Measurements from ENCODE around the gene PCSK9.

The PCSK9 gene

GRCh38 chr1:55065648-55066047 lies 26.3 kb downstream of the PCSK9 start:
- H3K36me3 ChIP-seq, result peaks cover 45 to 52% (median 50%) of the 10 kb centered on the region in 11 experiments
- no peak overlapping the region for H3K27ac ChIP-seq
- TF ChIP-seq Cebpa-rat (IDR thresholded peaks at IDR 0.05), result no peak

GRCh38 chr1:55067022-55067778 lies 27.9 kb downstream of the PCSK9 start:
- no peak for TF ChIP-seq Cebpa-rat (IDR thresholded peaks at IDR 0.05)
- Histone ChIP-seq H3K4me1 (no peaks in the 10 kb centered on the region), H3K9me3 (replicated peaks in 1 of 11) (no peaks in the 10 kb centered on the region), H3K9ac (no peak overlapping the region), H3K4me2 (no peak overlapping the region), H4K20me1 (peaks cover 0 to 26% (median 0%) of the 10 kb centered on the region in 11 experiments; a peak in 7 of 22 replicates), H3K4me3 (no peak overlapping the region), H3K36me3 (peaks cover 61 to 68% (median 65%) of the 10 kb centered on the region in 11 experiments), H3K27me3 (no peaks in the 10 kb centered on the region), H3K27ac (no peak overlapping the region)

More at GRCh38 chr1:55065648-55066047, 26.3 kb downstream of the PCSK9 start:
- H3K4me3 ChIP-seq, result no peak overlapping the region
- H3K4me2 ChIP-seq, result no peak overlapping the region
- peaks cover 0 to 19% (median 0%) of the 10 kb centered on the region in 11 experiments; a peak in 7 of 22 replicates for H4K20me1 ChIP-seq
- H3K9me3 ChIP-seq (replicated peaks in 1 of 11), result no peaks in the 10 kb centered on the region
- H3K27me3 ChIP-seq, result no peaks in the 10 kb centered on the region
- H3K4me1 ChIP-seq, result no peaks in the 10 kb centered on the region
- no peak overlapping the region for H3K9ac ChIP-seq

- Histone ChIP-seq H3K9me3 (replicated peaks in 1 of 11) (no peaks in the 10 kb centered on the region), H3K4me3 (no peak overlapping the region), H4K20me1 (peaks cover 0 to 26% (median 0%) of the 10 kb centered on the region in 11 experiments; a peak in 7 of 22 replicates), H3K9ac (no peak overlapping the region), H3K27ac (no peak overlapping the region), H3K36me3 (peaks cover 68 to 75% (median 72%) of the 10 kb centered on the region in 11 experiments), H3K4me2 (no peak overlapping the region), H3K4me1 (no peaks in the 10 kb centered on the region), H3K27me3 (no peaks in the 10 kb centered on the region)
- TF ChIP-seq Cebpa-rat (IDR thresholded peaks at IDR 0.05), result no peak
Measured at GRCh38 chr1:55067914-55068313, 28.6 kb downstream of the PCSK9 start.

GRCh38 chr1:55068638-55069037 lies 29.3 kb downstream of the PCSK9 start:
- Histone ChIP-seq H3K9me3 (replicated peaks in 1 of 11) (no peaks in the 10 kb centered on the region), H3K9ac (no peak overlapping the region), H3K36me3 (peaks cover 75 to 82% (median 80%) of the 10 kb centered on the region in 11 experiments), H3K4me2 (no peak overlapping the region), H3K4me3 (no peak overlapping the region), H3K27me3 (no peaks in the 10 kb centered on the region), H4K20me1 (peaks cover 0 to 26% (median 0%) of the 10 kb centered on the region in 11 experiments; a peak in 7 of 22 replicates), H3K4me1 (no peaks in the 10 kb centered on the region), H3K27ac (no peak overlapping the region)
- TF ChIP-seq Cebpa-rat (IDR thresholded peaks at IDR 0.05), result no peak

- H3K27me3 ChIP-seq, result no peaks in the 10 kb centered on the region
- no peak overlapping the region for H3K27ac ChIP-seq
- H3K36me3 ChIP-seq, result peaks cover 82 to 89% (median 86%) of the 10 kb centered on the region in 11 experiments
- H3K4me3 ChIP-seq, result no peak overlapping the region
- H3K9ac ChIP-seq, result no peak overlapping the region
- peaks cover 0 to 23% (median 0%) of the 10 kb centered on the region in 11 experiments; a peak in 7 of 22 replicates for H4K20me1 ChIP-seq
- H3K4me2 ChIP-seq, result no peak overlapping the region
- TF ChIP-seq Cebpa-rat (IDR thresholded peaks at IDR 0.05), result no peak
- H3K4me1 ChIP-seq, result no peaks in the 10 kb centered on the region
- H3K9me3 ChIP-seq (replicated peaks in 1 of 11), result no peaks in the 10 kb centered on the region
Measured at GRCh38 chr1:55069280-55069679, 29.9 kb downstream of the PCSK9 start.

- Histone ChIP-seq H3K9ac (no peak overlapping the region), H3K27ac (no peak overlapping the region), H3K36me3 (peaks cover 94 to 100% (median 98%) of the 10 kb centered on the region in 11 experiments), H3K4me3 (no peak overlapping the region), H3K27me3 (no peaks in the 10 kb centered on the region), H3K4me2 (no peak overlapping the region), H3K9me3 (replicated peaks in 1 of 11) (no peaks in the 10 kb centered on the region), H4K20me1 (peaks cover 0 to 14% (median 0%) of the 10 kb centered on the region in 11 experiments; a peak in 4 of 22 replicates), H3K4me1 (no peaks in the 10 kb centered on the region)
- TF ChIP-seq Cebpa-rat (IDR thresholded peaks at IDR 0.05), result no peak
Measured at GRCh38 chr1:55070293-55071164, 31.2 kb downstream of the PCSK9 start.

- H3K36me3 ChIP-seq, result peaks cover 100% of the 10 kb centered on the region in 11 experiments
- no peaks in the 10 kb centered on the region for H3K9me3 ChIP-seq (replicated peaks in 1 of 11)
- H3K4me1 ChIP-seq, result no peaks in the 10 kb centered on the region
- H3K27me3 ChIP-seq, result no peaks in the 10 kb centered on the region
- no peak for TF ChIP-seq Cebpa-rat (IDR thresholded peaks at IDR 0.05)
- no peak overlapping the region for H3K4me2 ChIP-seq
- H3K27ac ChIP-seq, result no peak overlapping the region
- peaks cover 0 to 14% (median 0%) of the 10 kb centered on the region in 11 experiments; a peak in 4 of 22 replicates for H4K20me1 ChIP-seq
- no peak overlapping the region for H3K9ac ChIP-seq
- no peak overlapping the region for H3K4me3 ChIP-seq
Measured at GRCh38 chr1:55071477-55071876, 32.1 kb downstream of the PCSK9 start.

- H3K36me3 ChIP-seq, result peaks cover 100% of the 10 kb centered on the region in 11 experiments
- no peak overlapping the region for H3K4me2 ChIP-seq
- H3K27me3 ChIP-seq, result no peaks in the 10 kb centered on the region
Measured at GRCh38 chr1:55073187-55073916, 34.0 kb downstream of the PCSK9 start.

More at GRCh38 chr1:55073187-55073916, 34.0 kb downstream of the PCSK9 start:
- peaks cover 0 to 7% (median 0%) of the 10 kb centered on the region in 11 experiments; a peak in 4 of 22 replicates for H4K20me1 ChIP-seq
- TF ChIP-seq Cebpa-rat (IDR thresholded peaks at IDR 0.05), result no peak
- H3K4me3 ChIP-seq, result no peak overlapping the region
- no peaks in the 10 kb centered on the region for H3K9me3 ChIP-seq (replicated peaks in 1 of 11)
- H3K27ac ChIP-seq, result no peak overlapping the region
- no peaks in the 10 kb centered on the region for H3K4me1 ChIP-seq
- no peak overlapping the region for H3K9ac ChIP-seq
